Panc1 (cell line): ENCODE measurements around the gene EEIG1.

ENCODE experiments used
- POLR2AphosphoS5 ChIP-seq: IDR thresholded peaks from 2 replicates; pipeline ENCODE4 v1.6.1; 2012; ENCODE audit warnings: mild to moderate bottlenecking, low read depth, low read length, moderate library complexity
- SIN3A ChIP-seq: IDR thresholded peaks from 2 replicates; pipeline ENCODE4 v1.6.1; 2012; ENCODE audit warnings: low read depth, mild to moderate bottlenecking, low read length, moderate library complexity, borderline replicate concordance; ENCODE audit not compliant: insufficient read depth
- TF ChIP-seq, protein P1 (sequence below): fragments of 450-650 bp; IDR thresholded peaks from 2 replicates; pipeline ENCODE4 v1.5.1; 2017; ENCODE audit warnings: mild to moderate bottlenecking
- TF ChIP-seq, protein P2 (sequence below), 2 experiments: IDR thresholded peaks; 2 replicates each; pipeline ENCODE4 v1.6.1; 2011 to 2012; ENCODE audit warnings: low read depth in 2 of 2, control low read depth in 1 of 2, low read length in 1 of 2, mild to moderate bottlenecking in 1 of 2, moderate library complexity in 1 of 2; ENCODE audit not compliant: insufficient read depth in 1 of 2

GRCh38 chr9:127971357-127972235 is 9.2 kb downstream of the EEIG1 start:
- TF ChIP-seq, protein P1, sequence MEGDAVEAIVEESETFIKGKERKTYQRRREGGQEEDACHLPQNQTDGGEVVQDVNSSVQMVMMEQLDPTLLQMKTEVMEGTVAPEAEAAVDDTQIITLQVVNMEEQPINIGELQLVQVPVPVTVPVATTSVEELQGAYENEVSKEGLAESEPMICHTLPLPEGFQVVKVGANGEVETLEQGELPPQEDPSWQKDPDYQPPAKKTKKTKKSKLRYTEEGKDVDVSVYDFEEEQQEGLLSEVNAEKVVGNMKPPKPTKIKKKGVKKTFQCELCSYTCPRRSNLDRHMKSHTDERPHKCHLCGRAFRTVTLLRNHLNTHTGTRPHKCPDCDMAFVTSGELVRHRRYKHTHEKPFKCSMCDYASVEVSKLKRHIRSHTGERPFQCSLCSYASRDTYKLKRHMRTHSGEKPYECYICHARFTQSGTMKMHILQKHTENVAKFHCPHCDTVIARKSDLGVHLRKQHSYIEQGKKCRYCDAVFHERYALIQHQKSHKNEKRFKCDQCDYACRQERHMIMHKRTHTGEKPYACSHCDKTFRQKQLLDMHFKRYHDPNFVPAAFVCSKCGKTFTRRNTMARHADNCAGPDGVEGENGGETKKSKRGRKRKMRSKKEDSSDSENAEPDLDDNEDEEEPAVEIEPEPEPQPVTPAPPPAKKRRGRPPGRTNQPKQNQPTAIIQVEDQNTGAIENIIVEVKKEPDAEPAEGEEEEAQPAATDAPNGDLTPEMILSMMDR: no peak
- TF ChIP-seq POLR2AphosphoS5 (no peak; the same call in 1 of the 2 replicates), SIN3A (no peak)
- TF ChIP-seq, protein P2, sequence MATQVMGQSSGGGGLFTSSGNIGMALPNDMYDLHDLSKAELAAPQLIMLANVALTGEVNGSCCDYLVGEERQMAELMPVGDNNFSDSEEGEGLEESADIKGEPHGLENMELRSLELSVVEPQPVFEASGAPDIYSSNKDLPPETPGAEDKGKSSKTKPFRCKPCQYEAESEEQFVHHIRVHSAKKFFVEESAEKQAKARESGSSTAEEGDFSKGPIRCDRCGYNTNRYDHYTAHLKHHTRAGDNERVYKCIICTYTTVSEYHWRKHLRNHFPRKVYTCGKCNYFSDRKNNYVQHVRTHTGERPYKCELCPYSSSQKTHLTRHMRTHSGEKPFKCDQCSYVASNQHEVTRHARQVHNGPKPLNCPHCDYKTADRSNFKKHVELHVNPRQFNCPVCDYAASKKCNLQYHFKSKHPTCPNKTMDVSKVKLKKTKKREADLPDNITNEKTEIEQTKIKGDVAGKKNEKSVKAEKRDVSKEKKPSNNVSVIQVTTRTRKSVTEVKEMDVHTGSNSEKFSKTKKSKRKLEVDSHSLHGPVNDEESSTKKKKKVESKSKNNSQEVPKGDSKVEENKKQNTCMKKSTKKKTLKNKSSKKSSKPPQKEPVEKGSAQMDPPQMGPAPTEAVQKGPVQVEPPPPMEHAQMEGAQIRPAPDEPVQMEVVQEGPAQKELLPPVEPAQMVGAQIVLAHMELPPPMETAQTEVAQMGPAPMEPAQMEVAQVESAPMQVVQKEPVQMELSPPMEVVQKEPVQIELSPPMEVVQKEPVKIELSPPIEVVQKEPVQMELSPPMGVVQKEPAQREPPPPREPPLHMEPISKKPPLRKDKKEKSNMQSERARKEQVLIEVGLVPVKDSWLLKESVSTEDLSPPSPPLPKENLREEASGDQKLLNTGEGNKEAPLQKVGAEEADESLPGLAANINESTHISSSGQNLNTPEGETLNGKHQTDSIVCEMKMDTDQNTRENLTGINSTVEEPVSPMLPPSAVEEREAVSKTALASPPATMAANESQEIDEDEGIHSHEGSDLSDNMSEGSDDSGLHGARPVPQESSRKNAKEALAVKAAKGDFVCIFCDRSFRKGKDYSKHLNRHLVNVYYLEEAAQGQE (IDR thresholded peaks at IDR 0.05; ENCODE audit: insufficient read depth in 1 of 2, low read depth in 2 of 2, low read length in 1 of 2): no peak
